ENCODE results near the gene BCLAF1. TPM values are rescaled to one million over a fixed set of nuclear protein-coding genes. Genes with fewer than 3 reads are reported as not detected.
A peak's percentile ranks its signal among the peaks of the same experiment; 100 is the strongest.
"Not testable (repeated sequence)": the region's sequence is repeated elsewhere in the genome, so short reads cannot be mapped to it uniquely, and the experiment has no call there.

BCLAF1 gene
- total and polyA plus RNA-seq, 7 donors = 17.6 to 139 (median 78.0) TPM

DNA sequence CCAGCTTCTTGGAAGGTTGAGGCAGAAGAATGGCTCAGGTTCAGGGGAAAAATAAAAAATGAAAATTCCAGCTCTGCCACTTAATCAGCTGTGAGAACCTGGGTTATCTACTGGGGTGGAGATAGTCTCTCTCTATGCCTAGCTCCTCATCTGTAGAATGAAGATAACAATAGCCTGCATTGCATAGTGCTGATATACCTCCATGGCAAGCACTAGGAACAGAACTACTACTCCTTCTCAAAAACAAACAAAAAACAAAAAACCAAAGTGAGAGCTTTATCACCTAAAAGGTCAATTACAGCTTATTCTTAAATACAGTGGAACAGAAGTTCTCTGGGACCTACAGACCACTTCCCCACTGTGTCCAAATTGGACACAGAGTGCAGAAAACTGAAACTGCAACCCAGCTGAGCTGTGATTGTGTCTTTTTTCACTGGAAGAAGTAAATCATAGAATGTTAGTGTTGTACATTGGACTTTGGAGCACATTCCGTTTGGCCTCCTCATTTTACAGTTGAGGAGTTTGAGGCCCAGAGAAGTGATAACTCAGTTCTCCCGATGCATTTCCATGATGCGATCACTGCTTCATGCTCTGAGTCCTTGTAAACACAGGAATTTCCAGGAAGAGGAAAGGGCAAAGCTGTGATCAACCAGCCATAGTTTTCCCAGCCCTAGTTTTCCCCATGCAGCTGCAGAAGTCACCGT, 62.8 kb downstream of the BCLAF1 start:
- TF ChIP-seq EP300 (IDR thresholded peaks at IDR 0.05) (no peak), CTCF (IDR thresholded peaks at IDR 0.05) (no peak), POLR2AphosphoS5 (IDR thresholded peaks at IDR 0.05) (no peak), POLR2A (IDR thresholded peaks at IDR 0.05) (no peak)
- Histone ChIP-seq H3K27me3 (no peaks in the 10 kb centered on the region), H3K9me3 (no peaks in the 10 kb centered on the region), H3K4me1 (peaks cover 0 to 10% (median 2%) of the 10 kb centered on the region in 4 donors), H3K36me3 (no peaks in the 10 kb centered on the region), H3K4me3 (peak overlapping the region in 3 of 4 donors; percentile 5 to 29 (median 10)), H3K27ac (no peak overlapping the region)
- no peak for DNase-seq
- intact Hi-C loops (cut with DNase I) = loop anchor here (2.0 to 5.0 kb wide), 3 partner anchors 690 to 776 kb away; no protein-coding TSS in a partner anchor
- WGBS, 2 donors = 37 to 70% methylated on average over 4 of the region's 4 CpGs

GRCh38 chr6:136226027-136226673, 63.5 kb downstream of the BCLAF1 start:
- Histone ChIP-seq H3K4me1 (peaks cover 0 to 10% (median 2%) of the 10 kb centered on the region in 4 donors), H3K4me3 (peak overlapping the region in 3 of 4 donors; percentile 5 to 29 (median 10)), H3K27ac (no peak overlapping the region), H3K9me3 (no peaks in the 10 kb centered on the region), H3K36me3 (no peaks in the 10 kb centered on the region), H3K27me3 (no peaks in the 10 kb centered on the region)
- 24 to 26% methylated on average over 12 of the region's 12 CpGs for WGBS, 2 donors
- peak; percentile 73 for DNase-seq
- intact Hi-C loops (cut with DNase I) = loop anchor here (2.0 to 5.0 kb wide), 3 partner anchors 689 to 775 kb away; no protein-coding TSS in a partner anchor
- TF ChIP-seq CTCF (IDR thresholded peaks at IDR 0.05) = peak; percentile 98 to 100 (median 100)
- no peak for TF ChIP-seq POLR2AphosphoS5 (IDR thresholded peaks at IDR 0.05)

- no peak overlapping the region for H3K4me3 ChIP-seq
- H3K27ac ChIP-seq = no peak overlapping the region
- TF ChIP-seq POLR2A (IDR thresholded peaks at IDR 0.05) (no peak), POLR2AphosphoS5 (IDR thresholded peaks at IDR 0.05) (no peak), EP300 (IDR thresholded peaks at IDR 0.05) (no peak), CTCF (IDR thresholded peaks at IDR 0.05) (no peak)
- no peaks in the 10 kb centered on the region for H3K36me3 ChIP-seq
- no peaks in the 10 kb centered on the region for H3K9me3 ChIP-seq
- H3K4me1 ChIP-seq = peaks cover 0 to 10% (median 2%) of the 10 kb centered on the region in 4 donors
- no peak for DNase-seq
- H3K27me3 ChIP-seq = no peaks in the 10 kb centered on the region
- intact Hi-C loops (cut with DNase I) = loop anchor here (2.0 to 5.0 kb wide), 2 partner anchors 193 to 718 kb away; no protein-coding TSS in a partner anchor
- WGBS, 2 donors = 58 to 69% methylated on average over 5 of the region's 5 CpGs
Observed at GRCh38 chr6:136225496-136225895, 64.2 kb downstream of the BCLAF1 start.

DNA sequence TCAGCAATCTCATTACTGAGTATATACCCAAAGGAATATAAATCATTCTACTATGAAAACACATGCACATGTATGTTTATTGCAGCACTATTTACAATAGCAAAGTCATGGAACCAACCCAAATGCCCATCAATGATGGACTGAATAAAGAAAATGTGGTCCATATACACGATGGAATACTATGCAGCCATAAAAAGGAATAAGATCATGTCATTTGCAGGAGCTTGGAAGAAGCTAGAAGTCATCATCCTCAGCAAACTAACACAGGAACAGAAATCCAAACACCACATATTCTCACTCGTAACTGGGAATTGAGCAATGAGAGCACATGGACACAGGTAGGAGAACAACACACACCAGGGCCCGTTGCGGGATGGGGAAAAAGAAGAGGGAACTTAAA, 64.7 kb downstream of the BCLAF1 start:
- H3K27ac ChIP-seq, H3K27me3 ChIP-seq, H3K4me1 ChIP-seq, H3K9me3 ChIP-seq, DNase-seq, H3K36me3 ChIP-seq, H3K4me3 ChIP-seq: not testable (repeated sequence)
- 93 to 95% methylated on average over 4 of the region's 4 CpGs for WGBS, 2 donors
- intact Hi-C loops (cut with DNase I) = loop anchor here (2.0 to 5.0 kb wide), 2 partner anchors 192 to 718 kb away; no protein-coding TSS in a partner anchor
